DMS53 treated with DMSO at 0.1 percent for 48 hours (cell line): ENCODE results near the gene CALD1.

Experiments used
- DNase-seq: peaks from one replicate; lab custom pipeline; 2025; ENCODE audit not compliant: unreplicated experiment; lab: John Stamatoyannopoulos, UW

CALD1 gene

GRCh38 chr7:134820778-134821177, 41.3 kb downstream of the CALD1 start:
- DNase-seq: no peak

DNA sequence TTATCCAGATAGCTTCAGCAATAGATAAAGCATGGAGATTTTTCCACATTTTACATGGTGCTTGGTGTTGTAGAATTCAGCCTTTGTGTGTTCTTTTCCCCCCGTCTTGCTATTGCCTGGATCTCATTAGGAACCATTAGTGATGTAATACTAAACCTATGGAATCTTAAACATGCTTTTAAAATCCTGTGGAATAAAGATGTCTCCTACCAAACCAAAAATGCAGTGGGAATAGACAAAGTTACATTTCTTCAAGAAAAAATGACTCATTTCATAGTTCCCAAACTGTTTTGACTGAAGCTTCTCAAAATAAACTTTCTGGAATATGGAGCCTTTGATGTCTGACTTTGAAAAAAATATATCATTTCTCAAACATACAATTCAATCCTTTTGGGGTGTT, 44.0 kb downstream of the CALD1 start:
- no peak for DNase-seq

GRCh38 chr7:134825666-134826065, 46.2 kb downstream of the CALD1 start:
- DNase-seq: no peak

- no peak for DNase-seq
Measured at GRCh38 chr7:134826105-134826504, 46.7 kb downstream of the CALD1 start.

- no peak for DNase-seq
Measured at GRCh38 chr7:134827436-134827835, 48.0 kb downstream of the CALD1 start.

- no peak for DNase-seq
Measured at GRCh38 chr7:134827889-134828288, 48.5 kb downstream of the CALD1 start.

DNA sequence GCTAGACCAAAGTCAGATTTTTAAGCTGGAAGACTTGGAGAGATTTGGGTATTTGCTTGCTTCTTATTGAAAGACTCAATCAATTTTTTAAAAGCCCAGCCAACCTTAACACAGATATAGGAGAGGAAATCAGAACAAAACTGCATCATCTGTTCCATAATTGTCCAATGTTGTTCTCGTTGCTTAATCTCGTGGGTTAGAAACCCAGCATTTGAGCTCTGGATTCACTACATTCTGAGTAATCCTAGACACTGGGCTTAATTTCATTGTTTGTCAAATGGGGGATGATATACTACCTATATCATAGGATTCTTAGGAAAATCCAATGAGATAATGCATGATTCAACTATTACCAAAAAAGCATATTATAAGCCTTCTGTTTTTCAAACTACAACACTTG, 48.9 kb downstream of the CALD1 start:
- no peak for DNase-seq

GRCh38 chr7:134829380-134829986, 50.0 kb downstream of the CALD1 start:
- no peak for DNase-seq

DNA sequence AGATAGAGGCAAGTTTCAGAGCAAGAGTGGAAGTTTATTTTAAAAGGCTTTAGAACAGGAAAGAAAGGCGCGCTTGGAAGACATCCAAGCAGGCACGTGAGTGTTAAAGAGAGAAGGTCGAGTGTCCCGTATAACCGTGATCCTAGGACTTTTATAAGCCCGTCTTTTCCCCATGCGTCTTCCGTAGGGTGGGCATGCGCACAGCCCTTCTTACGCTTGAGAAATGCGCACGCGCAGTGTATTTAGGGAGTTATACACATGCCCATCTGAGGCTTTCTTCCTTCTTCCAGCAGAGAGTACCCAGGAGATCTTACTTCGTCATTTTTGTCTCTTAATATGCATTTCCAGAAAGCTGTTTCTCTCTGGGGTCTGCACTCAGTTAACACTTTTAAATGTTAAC, 52.4 kb downstream of the CALD1 start:
- DNase-seq: no peak

DNA sequence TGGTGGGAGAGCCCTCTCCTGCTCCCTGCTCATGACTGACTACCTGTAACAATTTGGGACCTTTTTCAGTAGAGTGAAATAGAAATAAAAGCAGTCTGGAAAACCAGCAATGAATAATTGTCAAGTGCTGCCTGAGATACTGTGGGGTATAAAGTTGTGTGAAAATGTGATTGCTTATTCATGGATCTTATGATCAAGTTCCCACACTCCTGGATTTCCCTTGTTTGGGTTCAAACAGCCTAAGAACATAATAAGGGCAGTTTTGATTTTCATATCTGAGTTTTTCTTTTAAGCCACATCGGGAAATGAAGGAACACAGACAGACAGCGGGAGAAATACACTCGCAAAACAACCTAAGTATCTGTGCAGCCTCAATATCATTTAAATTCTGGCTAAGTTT, 52.9 kb downstream of the CALD1 start:
- DNase-seq: no peak

DNA sequence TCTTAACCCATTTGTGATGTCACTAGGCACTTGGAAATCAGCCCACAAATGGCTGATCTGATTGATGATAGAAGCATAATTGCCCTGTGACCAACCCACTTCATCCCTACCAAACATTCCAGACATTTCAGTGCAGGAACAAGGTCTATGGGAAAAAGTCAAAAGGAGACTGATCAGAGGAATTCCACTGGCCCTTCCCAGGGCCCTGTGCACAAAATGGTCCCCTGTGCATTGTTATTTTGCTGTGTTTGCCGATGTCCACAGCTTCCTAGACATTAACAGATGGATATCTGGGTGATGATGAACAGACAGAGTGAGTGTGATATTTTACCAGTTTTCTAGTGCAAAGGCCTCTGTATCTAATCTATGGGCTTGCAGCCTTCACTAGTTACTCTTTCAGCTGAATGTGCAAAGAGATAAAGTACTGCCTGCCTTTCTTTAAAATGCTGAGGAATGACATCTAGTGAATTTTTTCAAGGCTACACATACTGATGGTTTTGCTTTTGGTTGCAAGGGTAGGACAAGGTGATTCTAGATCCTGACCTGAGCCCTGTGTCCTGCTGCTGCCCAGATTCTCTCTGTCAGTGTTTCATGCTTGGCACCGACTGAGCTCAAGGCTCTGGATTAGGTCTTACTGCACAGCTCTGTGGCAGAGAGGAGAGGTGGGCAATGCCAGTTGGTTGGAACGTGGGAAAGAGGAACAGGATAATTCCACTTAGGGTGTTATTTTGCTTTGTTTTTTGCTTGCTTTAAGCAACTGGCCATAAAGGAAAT, 55.4 kb downstream of the CALD1 start:
- no peak for DNase-seq

- DNase-seq: no peak
Measured at GRCh38 chr7:134835463-134835823, 56.0 kb downstream of the CALD1 start.

DNA sequence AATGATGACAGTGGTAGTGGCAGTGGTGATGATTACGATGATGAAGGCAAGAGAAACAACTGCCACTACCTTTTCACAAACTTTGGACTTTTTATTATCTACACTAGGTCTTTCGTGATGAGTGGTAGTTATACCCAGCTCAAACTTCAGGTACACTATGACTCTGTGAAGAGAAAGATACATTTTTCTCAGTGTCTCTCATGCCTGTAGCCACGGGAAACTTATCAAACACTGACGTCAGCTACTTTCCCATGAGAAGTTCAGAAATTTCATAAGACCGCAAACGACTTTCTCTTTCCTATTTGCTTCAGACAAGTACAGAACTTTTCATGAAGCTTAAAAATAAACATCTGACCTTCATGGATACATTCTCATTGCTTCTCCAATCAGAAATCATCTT, 57.0 kb downstream of the CALD1 start:
- DNase-seq: no peak

GRCh38 chr7:134839298-134839697, 59.9 kb downstream of the CALD1 start:
- no peak for DNase-seq

DNA sequence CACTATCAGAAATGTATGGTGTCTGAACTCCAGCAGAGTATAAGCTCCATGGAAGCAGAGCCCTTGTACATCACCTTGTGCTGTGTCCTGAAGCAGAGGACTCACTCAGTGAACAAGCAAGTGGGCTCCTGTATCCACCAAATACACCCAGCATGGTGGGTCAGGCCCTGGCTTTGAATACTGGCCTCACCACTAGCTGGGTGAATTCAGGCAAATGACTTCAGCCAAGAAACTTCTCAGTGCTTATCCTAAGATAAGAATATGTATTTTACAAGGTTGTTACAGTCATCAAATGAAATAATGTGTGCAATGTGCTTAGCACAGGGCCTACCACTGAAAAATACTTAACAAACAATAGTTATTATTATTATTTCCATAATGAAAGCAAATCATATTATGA, 62.6 kb downstream of the CALD1 start:
- no peak for DNase-seq

DNA sequence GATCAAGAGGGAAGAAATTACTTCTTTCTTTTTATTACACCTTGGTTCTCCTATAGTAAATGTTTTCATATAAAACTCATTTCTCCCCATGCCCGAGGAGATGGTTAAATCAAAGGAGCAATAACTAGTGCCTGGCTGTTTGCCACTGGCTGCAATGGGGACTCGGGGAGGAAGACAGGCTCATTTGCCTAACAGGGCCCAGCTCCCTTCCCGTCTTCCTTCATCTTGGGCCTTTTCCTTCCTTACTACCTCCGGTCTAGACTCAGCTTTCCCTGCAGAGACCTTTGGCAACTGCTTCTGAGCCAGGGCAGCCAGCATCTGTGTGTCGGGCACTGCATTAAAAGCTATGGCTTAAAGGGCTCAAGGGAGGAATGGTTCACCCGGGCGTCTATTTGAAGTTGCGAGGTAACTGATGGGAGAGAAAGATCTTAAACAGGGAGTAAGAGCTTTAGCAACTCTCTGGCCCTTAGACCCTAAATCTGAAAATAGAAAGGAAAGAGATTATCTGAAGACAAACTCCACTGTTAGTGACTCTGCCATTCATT, 63.5 kb downstream of the CALD1 start:
- no peak for DNase-seq

- peak; percentile 89 for DNase-seq
Measured at GRCh38 chr7:134844200-134844599, 64.8 kb downstream of the CALD1 start.

DNA sequence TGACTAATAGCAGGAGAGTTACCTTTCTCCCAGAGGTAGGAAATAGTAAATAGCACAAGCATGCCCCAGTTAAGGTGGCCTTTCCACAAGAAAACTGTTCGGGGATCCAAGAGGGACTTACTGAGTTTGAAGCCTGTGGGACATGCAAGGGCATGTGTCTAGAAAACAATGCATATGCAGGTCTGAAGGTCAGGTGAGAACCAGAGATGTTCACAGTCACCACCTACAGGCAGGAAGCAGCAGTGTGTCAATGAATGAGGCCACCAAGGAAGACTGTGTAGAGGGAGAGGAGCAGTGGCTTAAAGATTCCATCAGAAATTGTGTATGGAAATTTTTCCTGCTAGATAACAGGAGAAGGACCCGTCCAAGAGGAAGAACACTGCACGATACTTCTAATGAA, 66.0 kb downstream of the CALD1 start:
- DNase-seq: peak; percentile 68

GRCh38 chr7:134847851-134848588, 68.6 kb downstream of the CALD1 start:
- DNase-seq: no peak

- DNase-seq: no peak
Measured at GRCh38 chr7:134850066-134850465, 70.6 kb downstream of the CALD1 start.

- peak; percentile 12 for DNase-seq
Measured at GRCh38 chr7:134851141-134851540, 71.7 kb downstream of the CALD1 start.

GRCh38 chr7:134852625-134853024, 73.2 kb downstream of the CALD1 start:
- DNase-seq: no peak
